Measurements from ENCODE around the gene JMJD1C.
"Not testable (repeated sequence)": the region's sequence is repeated elsewhere in the genome, so short reads cannot be mapped to it uniquely, and the experiment has no call there.

JMJD1C gene

GRCh38 chr10:63465293-63466143 lies at the start of gene JMJD1C:
TSS of gene JMJD1C (minus strand) at chr10:63465977. CDS start at chr10:63465662, 315 bp downstream.
- H3K36me3 Mint-ChIP-seq (ENCODE audit: low read depth), result peaks cover 7% of the 10 kb centered on the region
- peak within 1 kb of the TSS; percentile 93 for H3K4me3 Mint-ChIP-seq
- no peaks in the 10 kb centered on the region for H3K27me3 Mint-ChIP-seq
- peak; percentile 80 for DNase-seq
- no peaks in the 10 kb centered on the region for H3K9me3 Mint-ChIP-seq
- H3K27ac Mint-ChIP-seq, result peak within 1 kb of the TSS; percentile 90
- H3K4me1 Mint-ChIP-seq (ENCODE audit: low read depth), result peaks cover 30% of the 10 kb centered on the region

GRCh38 chr10:63515002-63515763 lies 49.4 kb upstream of the JMJD1C start:
- DNase-seq, result no peak
- H3K9me3 Mint-ChIP-seq, result peaks cover 5% of the 10 kb centered on the region
- peaks cover 72% of the 10 kb centered on the region for H3K4me1 Mint-ChIP-seq (ENCODE audit: low read depth)
- peak overlapping the region; percentile 5 for H3K4me3 Mint-ChIP-seq
- H3K27ac Mint-ChIP-seq, result peak overlapping the region; percentile 30
- H3K36me3 Mint-ChIP-seq (ENCODE audit: low read depth), result peaks cover 41% of the 10 kb centered on the region
- no peaks in the 10 kb centered on the region for H3K27me3 Mint-ChIP-seq

- Mint-ChIP-seq H3K27ac (no peak overlapping the region), H3K9me3 (no peaks in the 10 kb centered on the region), H3K27me3 (no peaks in the 10 kb centered on the region)
These were observed 40.8 kb upstream of the JMJD1C start for GRCh38 chr10:63506554-63506953.

GRCh38 chr10:63505562-63505961 lies 39.8 kb upstream of the JMJD1C start:
- peaks cover 36% of the 10 kb centered on the region for H3K4me1 Mint-ChIP-seq (ENCODE audit: low read depth)
- H3K27ac Mint-ChIP-seq, result no peak overlapping the region
- H3K4me3 Mint-ChIP-seq, result no peak overlapping the region

More at GRCh38 chr10:63506554-63506953, 40.8 kb upstream of the JMJD1C start:
- H3K36me3 Mint-ChIP-seq (ENCODE audit: low read depth), result peaks cover 18% of the 10 kb centered on the region
- peaks cover 39% of the 10 kb centered on the region for H3K4me1 Mint-ChIP-seq (ENCODE audit: low read depth)
- DNase-seq, result no peak
- H3K4me3 Mint-ChIP-seq, result no peak overlapping the region

GRCh38 chr10:63504145-63504881 lies 38.5 kb upstream of the JMJD1C start:
- Mint-ChIP-seq H3K27me3 (no peaks in the 10 kb centered on the region), H3K4me1 (ENCODE audit: low read depth) (peaks cover 27% of the 10 kb centered on the region), H3K27ac (peak overlapping the region; percentile 10), H3K4me3 (no peak overlapping the region), H3K9me3 (no peaks in the 10 kb centered on the region), H3K36me3 (ENCODE audit: low read depth) (peaks cover 20% of the 10 kb centered on the region)
- DNase-seq, result no peak

More at GRCh38 chr10:63505562-63505961, 39.8 kb upstream of the JMJD1C start:
- no peaks in the 10 kb centered on the region for H3K27me3 Mint-ChIP-seq
- H3K36me3 Mint-ChIP-seq (ENCODE audit: low read depth), result peaks cover 18% of the 10 kb centered on the region
- H3K9me3 Mint-ChIP-seq, result no peaks in the 10 kb centered on the region
- DNase-seq, result no peak

GRCh38 chr10:63503395-63503794 lies 37.6 kb upstream of the JMJD1C start:
- peaks cover 22% of the 10 kb centered on the region for H3K36me3 Mint-ChIP-seq (ENCODE audit: low read depth)
- no peak overlapping the region for H3K4me3 Mint-ChIP-seq
- H3K27ac Mint-ChIP-seq, result no peak overlapping the region
- H3K27me3 Mint-ChIP-seq, result no peaks in the 10 kb centered on the region
- DNase-seq, result no peak
- H3K9me3 Mint-ChIP-seq, result no peaks in the 10 kb centered on the region
- H3K4me1 Mint-ChIP-seq (ENCODE audit: low read depth), result peaks cover 25% of the 10 kb centered on the region

GRCh38 chr10:63502832-63503231 lies 37.1 kb upstream of the JMJD1C start:
- Mint-ChIP-seq H3K36me3 (ENCODE audit: low read depth) (peaks cover 21% of the 10 kb centered on the region), H3K4me1 (ENCODE audit: low read depth) (peaks cover 24% of the 10 kb centered on the region), H3K27me3 (no peaks in the 10 kb centered on the region), H3K4me3 (no peak overlapping the region), H3K27ac (no peak overlapping the region), H3K9me3 (no peaks in the 10 kb centered on the region)
- DNase-seq, result no peak

- no peaks in the 10 kb centered on the region for H3K9me3 Mint-ChIP-seq
- no peak for DNase-seq
- peaks cover 26% of the 10 kb centered on the region for H3K4me1 Mint-ChIP-seq (ENCODE audit: low read depth)
- peaks cover 16% of the 10 kb centered on the region for H3K36me3 Mint-ChIP-seq (ENCODE audit: low read depth)
- no peak overlapping the region for H3K27ac Mint-ChIP-seq
- no peak overlapping the region for H3K4me3 Mint-ChIP-seq
- no peaks in the 10 kb centered on the region for H3K27me3 Mint-ChIP-seq
These were observed 36.2 kb upstream of the JMJD1C start for GRCh38 chr10:63501954-63502353.

- Mint-ChIP-seq H3K36me3 (ENCODE audit: low read depth) (peaks cover 25% of the 10 kb centered on the region), H3K4me1 (ENCODE audit: low read depth) (peaks cover 27% of the 10 kb centered on the region)
- H3K4me3 Mint-ChIP-seq, H3K27ac Mint-ChIP-seq, DNase-seq, H3K9me3 Mint-ChIP-seq, H3K27me3 Mint-ChIP-seq: not testable (repeated sequence)
These were observed 34.8 kb upstream of the JMJD1C start for GRCh38 chr10:63500551-63500950.

- Mint-ChIP-seq H3K4me1 (ENCODE audit: low read depth) (peaks cover 20% of the 10 kb centered on the region), H3K27me3 (no peaks in the 10 kb centered on the region), H3K9me3 (no peaks in the 10 kb centered on the region), H3K27ac (no peak overlapping the region), H3K36me3 (ENCODE audit: low read depth) (peaks cover 28% of the 10 kb centered on the region), H3K4me3 (no peak overlapping the region)
- DNase-seq, result no peak
These were observed 32.9 kb upstream of the JMJD1C start for GRCh38 chr10:63498665-63499064.

GRCh38 chr10:63497321-63497720 lies 31.5 kb upstream of the JMJD1C start:
- Mint-ChIP-seq H3K27ac (no peak overlapping the region), H3K4me1 (ENCODE audit: low read depth) (peaks cover 23% of the 10 kb centered on the region), H3K27me3 (no peaks in the 10 kb centered on the region), H3K36me3 (ENCODE audit: low read depth) (peaks cover 28% of the 10 kb centered on the region), H3K4me3 (no peak overlapping the region), H3K9me3 (no peaks in the 10 kb centered on the region)
- no peak for DNase-seq

GRCh38 chr10:63496561-63496960 lies 30.8 kb upstream of the JMJD1C start:
- Mint-ChIP-seq H3K36me3 (ENCODE audit: low read depth) (peaks cover 26% of the 10 kb centered on the region), H3K27ac (no peak overlapping the region), H3K27me3 (no peaks in the 10 kb centered on the region), H3K9me3 (no peaks in the 10 kb centered on the region), H3K4me1 (ENCODE audit: low read depth) (peaks cover 27% of the 10 kb centered on the region), H3K4me3 (no peak overlapping the region)
- DNase-seq, result no peak

- no peak for DNase-seq
- H3K27me3 Mint-ChIP-seq, result no peaks in the 10 kb centered on the region
- H3K4me1 Mint-ChIP-seq (ENCODE audit: low read depth), result peaks cover 28% of the 10 kb centered on the region
- H3K36me3 Mint-ChIP-seq (ENCODE audit: low read depth), result peaks cover 20% of the 10 kb centered on the region
- no peak overlapping the region for H3K4me3 Mint-ChIP-seq
- no peak overlapping the region for H3K27ac Mint-ChIP-seq
- H3K9me3 Mint-ChIP-seq, result no peaks in the 10 kb centered on the region
These were observed 29.2 kb upstream of the JMJD1C start for GRCh38 chr10:63494951-63495350.

GRCh38 chr10:63493004-63493403 lies 27.2 kb upstream of the JMJD1C start:
- Mint-ChIP-seq H3K27ac (no peak overlapping the region), H3K36me3 (ENCODE audit: low read depth) (peaks cover 15% of the 10 kb centered on the region), H3K4me3 (no peak overlapping the region), H3K27me3 (no peaks in the 10 kb centered on the region), H3K9me3 (no peaks in the 10 kb centered on the region), H3K4me1 (ENCODE audit: low read depth) (peaks cover 28% of the 10 kb centered on the region)
- DNase-seq, result no peak
